CD14-positive monocyte (primary cell): Measurements from ENCODE around the gene ZNF638. TPM values are rescaled to one million over a fixed set of nuclear protein-coding genes. Genes with fewer than 3 reads are reported as not detected.
A peak's percentile ranks its signal among the peaks of the same experiment; 100 is the strongest.

ENCODE experiments used
- DNase-seq, 3 donors: peaks; one replicate each; pipeline ENCODE4 v3.0.0-alpha.2; 2011 to 2022
- H2AFZ ChIP-seq: 2 replicates; pipeline ENCODE4 v1.6.0; 2012; ENCODE audit warnings: mild to moderate bottlenecking, low read depth, low read length, inconsistent platforms; ENCODE audit not compliant: insufficient read depth, poor library complexity, severe bottlenecking
- H3K27ac ChIP-seq, 2 donors: 1 replicate in 1 of 2; 2 replicates in 1 of 2; pipeline ENCODE4 v1.5.1; 2012 to 2013; ENCODE audit warnings: low read length in 2 of 2, control low read depth in 1 of 2, inconsistent platforms in 1 of 2, low read depth in 1 of 2, mild to moderate bottlenecking in 1 of 2
- H3K27me3 ChIP-seq, 2 donors: one replicate each; pipeline versions ENCODE4 v1.6.0 to v1.6.1; 2011 to 2013; ENCODE audit warnings: low read length in 2 of 2; ENCODE audit not compliant: control insufficient read depth in 2 of 2, insufficient read depth in 2 of 2
- H3K36me3 ChIP-seq, 2 donors: replicated peaks in 1 of 2; 1 replicate in 1 of 2; 2 replicates in 1 of 2; pipeline versions ENCODE4 v1.5.1 to v1.6.1; 2012 to 2013; ENCODE audit warnings: low read length in 2 of 2, control low read depth in 1 of 2, inconsistent platforms in 1 of 2, mild to moderate bottlenecking in 1 of 2; ENCODE audit not compliant: insufficient read depth in 2 of 2, control insufficient read depth in 1 of 2
- H3K4me1 ChIP-seq, 2 donors: 1 replicate in 1 of 2; 2 replicates in 1 of 2; pipeline versions ENCODE4 v1.5.1 to v1.6.1; 2012 to 2013; ENCODE audit warnings: low read length in 2 of 2, control low read depth in 1 of 2, inconsistent platforms in 1 of 2, mild to moderate bottlenecking in 1 of 2, moderate library complexity in 1 of 2; ENCODE audit not compliant: insufficient read depth in 2 of 2, control insufficient read depth in 1 of 2
- H3K4me2 ChIP-seq: replicated peaks from 2 replicates; pipeline ENCODE3; 2012; ENCODE audit warnings: low read length, moderate library complexity, mild to moderate bottlenecking; ENCODE audit not compliant: poor library complexity, severe bottlenecking; ENCODE audit errors: extremely low read depth
- H3K4me3 ChIP-seq, 3 experiments: fragments of 200-600 bp in 1 of 3; sonication (generic) in 1 of 3; replicated peaks in 1 of 3; 1 replicate in 2 of 3; 2 replicates in 1 of 3; pipeline ENCODE4 v1.5.1; 2011 to 2013; ENCODE audit warnings: low read length in 3 of 3, mild to moderate bottlenecking in 3 of 3, control low read depth in 2 of 3, low read depth in 2 of 3, inconsistent platforms in 1 of 3, moderate library complexity in 1 of 3
- H3K79me2 ChIP-seq: 2 replicates; pipeline ENCODE4 v1.6.0; 2012; ENCODE audit warnings: mild to moderate bottlenecking, control low read depth, inconsistent platforms, low read length, moderate library complexity; ENCODE audit not compliant: insufficient read depth
- H3K9ac ChIP-seq: 2 replicates; pipeline ENCODE4 v1.6.0; 2017; ENCODE audit warnings: low read length, mild to moderate bottlenecking; ENCODE audit not compliant: insufficient read depth, poor library complexity, severe bottlenecking
- H3K9me3 ChIP-seq, 2 donors: replicated peaks in 1 of 2; 1 replicate in 1 of 2; 2 replicates in 1 of 2; pipeline versions ENCODE4 v1.5.1 to v1.6.1; 2012 to 2013; ENCODE audit warnings: low read length in 2 of 2, control low read depth in 1 of 2; ENCODE audit not compliant: control insufficient read depth in 1 of 2, insufficient read depth in 1 of 2
- H4K20me1 ChIP-seq: 2 replicates; pipeline ENCODE4 v1.6.0; 2012; ENCODE audit warnings: mild to moderate bottlenecking, low read length, control low read depth, moderate library complexity; ENCODE audit not compliant: insufficient read depth
- H3K27ac Mint-ChIP-seq, 7 donors: one replicate each; pipeline ENCODE4 v1.8.0; 2020; ENCODE audit warnings: mild to moderate bottlenecking in 7 of 7, mixed read lengths in 7 of 7, moderate library complexity in 6 of 7, inconsistent platforms in 2 of 7
- H3K27me3 Mint-ChIP-seq, 3 donors: one replicate each; pipeline ENCODE4 v1.8.0; 2021 to 2022; ENCODE audit warnings: low read depth in 3 of 3, mild to moderate bottlenecking in 3 of 3, mixed read lengths in 3 of 3, moderate library complexity in 3 of 3, inconsistent platforms in 1 of 3
- H3K36me3 Mint-ChIP-seq, 2 donors: one replicate each; pipeline ENCODE4 v1.8.0; 2020; ENCODE audit warnings: mixed read lengths in 2 of 2, inconsistent platforms in 1 of 2, mild to moderate bottlenecking in 1 of 2
- H3K4me1 Mint-ChIP-seq: one replicate; pipeline ENCODE4 v1.8.0; 2020; ENCODE audit warnings: mild to moderate bottlenecking, mixed read lengths
- H3K4me3 Mint-ChIP-seq, 2 donors: one replicate each; pipeline ENCODE4 v1.8.0; 2020; ENCODE audit warnings: mild to moderate bottlenecking in 2 of 2, mixed read lengths in 2 of 2, moderate library complexity in 1 of 2
- H3K9me3 Mint-ChIP-seq, 7 donors: one replicate each; pipeline ENCODE4 v1.8.0; 2020 to 2022; ENCODE audit warnings: mixed read lengths in 7 of 7, mild to moderate bottlenecking in 6 of 7, moderate library complexity in 6 of 7, inconsistent platforms in 2 of 7
- CTCF ChIP-seq: fragments of 200-600 bp; IDR thresholded peaks from one replicate; pipeline ENCODE4 v1.8.0; 2022; ENCODE audit warnings: antibody characterized with exemption, mild to moderate bottlenecking
- WGBS: methylation state at CpG from one replicate; pipeline ENCODE4 v1.1.5; 2013; ENCODE audit warnings: missing lambda C conversion rate; ENCODE audit not compliant: insufficient coverage; 5-methylcytosine and 5-hydroxymethylcytosine counted together
- intact Hi-C, 2 donors: fragments of 100-400 bp; cut with micrococcal nuclease; formaldehyde crosslinking; loops; one replicate each; pipeline versions ENCODE4 v1.15.0 to v1.15.1; 2023
- polyA plus RNA-seq, 3 donors: library from polyadenylated mRNA; depleted of rRNA in 1 of 3; unstranded in 2 of 3; stranded (reverse) in 1 of 3; fragments of 300-500 nt in 2 of 3; fragments of >200 nt in 1 of 3; fragmentation: Illumina TruSeq in 2 of 3; gene quantifications; 1 replicate in 2 of 3; 2 replicates in 1 of 3; pipeline ENCODE4 v1.2.3, GENCODE V29; 2012 to 2021

The ZNF638 gene
- polyA plus RNA-seq, 3 donors: 19.1 to 64.6 (median 22.4) TPM

- DNase-seq: no peak
- peaks cover 65 to 85% of the 10 kb centered on the region in 2 donors for H3K36me3 Mint-ChIP-seq
- no peak overlapping the region for H3K4me2 ChIP-seq
- peaks cover 18% of the 10 kb centered on the region for H4K20me1 ChIP-seq
- no peak overlapping the region for H3K27ac Mint-ChIP-seq
- H3K4me1 Mint-ChIP-seq: no peaks in the 10 kb centered on the region
- no peaks in the 10 kb centered on the region for H3K9me3 ChIP-seq
- H3K9ac ChIP-seq: no peak overlapping the region
- intact Hi-C loops: no loop called here
- no peaks in the 10 kb centered on the region for H3K4me1 ChIP-seq
- H3K27ac ChIP-seq: no peak overlapping the region
- H2AFZ ChIP-seq: no peak overlapping the region
- no peaks in the 10 kb centered on the region for H3K27me3 ChIP-seq
- no peak overlapping the region for H3K4me3 ChIP-seq
- no peaks in the 10 kb centered on the region for H3K27me3 Mint-ChIP-seq
- H3K9me3 Mint-ChIP-seq: peaks cover 0 to 4% (median 0%) of the 10 kb centered on the region in 7 donors
- H3K4me3 Mint-ChIP-seq: no peak overlapping the region
- no peak for TF ChIP-seq CTCF
- H3K79me2 ChIP-seq: no peaks in the 10 kb centered on the region
- 96% methylated on average over 10 of the region's 12 CpGs for whole genome bisulfite sequencing
- H3K36me3 ChIP-seq: peaks cover 69 to 98% of the 10 kb centered on the region in 2 donors
Measured at GRCh38 chr2:71389384-71390072, 57.9 kb downstream of the ZNF638 start.

- peaks cover 67 to 98% of the 10 kb centered on the region in 2 donors for H3K36me3 ChIP-seq
- no peak overlapping the region for H2AFZ ChIP-seq
- TF ChIP-seq CTCF: no peak
- no peaks in the 10 kb centered on the region for H3K27me3 ChIP-seq
- no peaks in the 10 kb centered on the region for H3K27me3 Mint-ChIP-seq
- H3K36me3 Mint-ChIP-seq: peaks cover 76 to 85% of the 10 kb centered on the region in 2 donors
- H3K79me2 ChIP-seq: no peaks in the 10 kb centered on the region
- H3K9me3 ChIP-seq: no peaks in the 10 kb centered on the region
- H4K20me1 ChIP-seq: peaks cover 3% of the 10 kb centered on the region
- H3K4me3 ChIP-seq: no peak overlapping the region
- no peak for DNase-seq
- H3K4me2 ChIP-seq: no peak overlapping the region
- H3K27ac Mint-ChIP-seq: peak overlapping the region in 1 of 7 donors; percentile 3
- H3K4me3 Mint-ChIP-seq: no peak overlapping the region
- no peaks in the 10 kb centered on the region for H3K4me1 Mint-ChIP-seq
- H3K4me1 ChIP-seq: no peaks in the 10 kb centered on the region
- WGBS: 88% methylated on average over 6 of the region's 8 CpGs
- no peaks in the 10 kb centered on the region for H3K9me3 Mint-ChIP-seq
- no peak overlapping the region for H3K9ac ChIP-seq
- H3K27ac ChIP-seq: no peak overlapping the region
- intact Hi-C loops: no loop called here
Measured at GRCh38 chr2:71393216-71393615, 61.6 kb downstream of the ZNF638 start.
